Neural progenitor cell (in vitro differentiated cells): Measurements from ENCODE around the gene ABCC3. TPM values are rescaled to one million over a fixed set of nuclear protein-coding genes. Genes with fewer than 3 reads are reported as not detected.

ENCODE experiments used
- DNase-seq: peaks from one replicate; pipeline ENCODE4 v3.0.0-alpha.2; 2016; ENCODE audit warnings: low spot score
- H2AFZ ChIP-seq: fragments of 200-600 bp; sonication (generic); replicated peaks from 2 replicates; pipeline ENCODE4 v1.6.1; 2016; ENCODE audit warnings: antibody characterized with exemption
- H3F3A ChIP-seq: fragments of 200-600 bp; sonication (generic); 2 replicates; pipeline ENCODE4 v1.6.1; 2016; ENCODE audit warnings: antibody characterized with exemption, low read depth
- H3K27ac ChIP-seq: fragments of 200-600 bp; sonication (generic); 2 replicates; pipeline ENCODE4 v1.5.1; 2016; ENCODE audit warnings: mild to moderate bottlenecking
- H3K27me3 ChIP-seq: fragments of 200-600 bp; sonication (generic); 2 replicates; pipeline ENCODE4 v1.6.1; 2016; ENCODE audit warnings: mild to moderate bottlenecking, moderate library complexity
- H3K36me3 ChIP-seq: fragments of 200-600 bp; sonication (generic); 2 replicates; pipeline ENCODE4 v1.5.1; 2016
- H3K4me1 ChIP-seq: fragments of 200-600 bp; sonication (generic); 2 replicates; pipeline ENCODE4 v1.6.1; 2016; ENCODE audit warnings: mixed run types
- H3K4me2 ChIP-seq: fragments of 200-600 bp; sonication (generic); 2 replicates; pipeline ENCODE4 v1.6.1; 2016
- H3K4me3 ChIP-seq: fragments of 200-600 bp; sonication (generic); 2 replicates; pipeline ENCODE4 v1.5.1; 2016
- H3K79me2 ChIP-seq: fragments of 200-600 bp; sonication (generic); 2 replicates; pipeline ENCODE4 v1.6.1; 2016; ENCODE audit warnings: low read depth
- H3K9ac ChIP-seq: fragments of 200-600 bp; sonication (generic); 2 replicates; pipeline ENCODE4 v1.6.1; 2016
- H3K9me3 ChIP-seq: fragments of 200-600 bp; sonication (generic); 2 replicates; pipeline ENCODE4 v1.5.1; 2016; ENCODE audit warnings: low read depth
- H4K20me1 ChIP-seq: fragments of 200-600 bp; sonication (generic); 2 replicates; pipeline ENCODE4 v1.6.1; 2016; ENCODE audit warnings: low read depth
- H3K27ac Mint-ChIP-seq: 3 replicates; pipeline ENCODE4 v1.8.0; 2021; ENCODE audit warnings: mixed read lengths
- H3K27me3 Mint-ChIP-seq: 2 replicates; pipeline ENCODE4 v1.8.0; 2022; ENCODE audit warnings: low read depth, mild to moderate bottlenecking, inconsistent platforms, moderate library complexity, mixed read lengths; ENCODE audit not compliant: insufficient read depth
- H3K36me3 Mint-ChIP-seq: 3 replicates; pipeline ENCODE4 v1.8.0; 2021; ENCODE audit warnings: mixed read lengths
- H3K4me1 Mint-ChIP-seq: 3 replicates; pipeline ENCODE4 v1.8.0; 2021; ENCODE audit warnings: mixed read lengths
- H3K4me3 Mint-ChIP-seq: 3 replicates; pipeline ENCODE4 v1.8.0; 2021; ENCODE audit warnings: mild to moderate bottlenecking, moderate library complexity, mixed read lengths
- H3K9me3 Mint-ChIP-seq: 3 replicates; pipeline ENCODE4 v1.8.0; 2020; ENCODE audit warnings: mixed read lengths
- EZH2 ChIP-seq: fragments of 200-600 bp; sonication (generic); IDR thresholded peaks from 2 replicates; pipeline ENCODE4 v1.6.1; 2017; ENCODE audit warnings: antibody characterized with exemption, mild to moderate bottlenecking, moderate library complexity
- EZH2phosphoT487 ChIP-seq: fragments of 200-600 bp; sonication (generic); IDR thresholded peaks from 2 replicates; pipeline ENCODE4 v1.6.1; 2017; ENCODE audit warnings: antibody characterized with exemption
- total RNA-seq: library from RNA; depleted of rRNA; stranded (reverse); fragments of >200 nt; gene quantifications from 2 replicates; pipeline ENCODE4 v1.2.3, GENCODE V29; 2015; ENCODE audit warnings: low replicate concordance
- TF ChIP-seq, protein P1 (sequence below): fragments of 200-600 bp; sonication (generic); IDR thresholded peaks from 2 replicates; pipeline ENCODE4 v1.5.1; 2017; ENCODE audit warnings: antibody characterized with exemption, mild to moderate bottlenecking

Gene ABCC3
- total RNA-seq, 1 donor from 2014 or later, result not detected

GRCh38 chr17:50627036-50627781 is 7.5 kb upstream of the ABCC3 start:
- H3K36me3 ChIP-seq, result no peaks in the 10 kb centered on the region
- TF ChIP-seq EZH2 (no peak), EZH2phosphoT487 (no peak)
- TF ChIP-seq, protein P1, sequence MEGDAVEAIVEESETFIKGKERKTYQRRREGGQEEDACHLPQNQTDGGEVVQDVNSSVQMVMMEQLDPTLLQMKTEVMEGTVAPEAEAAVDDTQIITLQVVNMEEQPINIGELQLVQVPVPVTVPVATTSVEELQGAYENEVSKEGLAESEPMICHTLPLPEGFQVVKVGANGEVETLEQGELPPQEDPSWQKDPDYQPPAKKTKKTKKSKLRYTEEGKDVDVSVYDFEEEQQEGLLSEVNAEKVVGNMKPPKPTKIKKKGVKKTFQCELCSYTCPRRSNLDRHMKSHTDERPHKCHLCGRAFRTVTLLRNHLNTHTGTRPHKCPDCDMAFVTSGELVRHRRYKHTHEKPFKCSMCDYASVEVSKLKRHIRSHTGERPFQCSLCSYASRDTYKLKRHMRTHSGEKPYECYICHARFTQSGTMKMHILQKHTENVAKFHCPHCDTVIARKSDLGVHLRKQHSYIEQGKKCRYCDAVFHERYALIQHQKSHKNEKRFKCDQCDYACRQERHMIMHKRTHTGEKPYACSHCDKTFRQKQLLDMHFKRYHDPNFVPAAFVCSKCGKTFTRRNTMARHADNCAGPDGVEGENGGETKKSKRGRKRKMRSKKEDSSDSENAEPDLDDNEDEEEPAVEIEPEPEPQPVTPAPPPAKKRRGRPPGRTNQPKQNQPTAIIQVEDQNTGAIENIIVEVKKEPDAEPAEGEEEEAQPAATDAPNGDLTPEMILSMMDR, result no peak
- H4K20me1 ChIP-seq, result peaks cover 8% of the 10 kb centered on the region
- no peaks in the 10 kb centered on the region for H3K79me2 ChIP-seq
- no peak overlapping the region for H3K4me3 ChIP-seq
- no peak overlapping the region for H2AFZ ChIP-seq
- DNase-seq, result no peak
- Mint-ChIP-seq H3K27ac (no peak overlapping the region), H3K4me3 (peak overlapping the region; percentile 64), H3K36me3 (no peaks in the 10 kb centered on the region), H3K9me3 (no peaks in the 10 kb centered on the region), H3K4me1 (peaks cover 61% of the 10 kb centered on the region), H3K27me3 (peaks cover 15% of the 10 kb centered on the region)
- H3K4me2 ChIP-seq, result peak overlapping the region; percentile 62
- H3K9ac ChIP-seq, result no peak overlapping the region
- peaks cover 39% of the 10 kb centered on the region for H3F3A ChIP-seq
- H3K27me3 ChIP-seq, result peaks cover 27% of the 10 kb centered on the region
- H3K4me1 ChIP-seq, result peaks cover 52% of the 10 kb centered on the region
- H3K9me3 ChIP-seq, result no peaks in the 10 kb centered on the region
- no peak overlapping the region for H3K27ac ChIP-seq

DNA sequence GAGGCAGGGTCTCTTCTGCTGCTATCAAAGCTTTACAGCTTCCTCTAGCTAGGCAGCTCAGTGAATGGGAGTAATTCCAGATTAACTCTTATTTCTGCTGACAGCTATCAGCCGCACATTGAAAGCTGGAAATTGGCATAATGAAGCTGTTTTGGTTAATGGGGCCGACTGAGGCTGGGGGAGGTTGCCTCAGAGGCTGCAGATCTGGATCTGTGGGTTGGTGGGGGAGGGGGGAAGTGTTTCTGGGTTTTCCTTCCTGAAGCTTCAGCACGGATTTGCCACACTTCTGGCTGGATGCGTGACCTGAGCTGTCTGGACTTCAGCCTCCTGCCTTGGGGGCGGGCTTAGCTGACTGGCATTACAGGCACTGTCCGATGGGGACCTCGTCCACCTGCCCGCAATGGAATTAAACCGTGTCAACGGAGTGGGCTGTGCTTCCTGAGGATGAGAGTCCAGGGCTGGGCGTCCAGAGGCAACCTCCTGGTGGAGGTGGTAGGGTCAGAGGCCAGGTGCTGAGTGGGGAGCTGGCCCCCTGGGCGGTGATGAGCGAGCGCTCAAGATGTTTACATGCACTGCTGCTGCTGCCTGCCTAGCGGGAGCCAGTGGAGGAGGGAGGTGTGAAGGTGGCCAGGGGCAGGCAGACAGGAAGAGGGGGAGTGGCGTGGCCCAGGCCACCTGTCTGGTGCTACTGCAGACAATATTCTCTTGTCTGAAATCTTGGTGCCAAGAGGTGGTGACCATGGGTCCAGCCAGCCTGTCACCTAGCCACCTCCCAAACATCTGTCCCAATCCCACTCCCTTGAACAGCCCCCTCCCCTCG is 6.7 kb upstream of the ABCC3 start:
- H3K79me2 ChIP-seq, result no peaks in the 10 kb centered on the region
- H3K27ac ChIP-seq, result no peak overlapping the region
- peaks cover 34% of the 10 kb centered on the region for H3K27me3 ChIP-seq
- peak overlapping the region; percentile 62 for H3K4me2 ChIP-seq
- no peak overlapping the region for H3K27ac Mint-ChIP-seq
- peaks cover 23% of the 10 kb centered on the region for H3K27me3 Mint-ChIP-seq
- H3K4me3 ChIP-seq, result peak overlapping the region; percentile 17
- H3K4me1 Mint-ChIP-seq, result peaks cover 56% of the 10 kb centered on the region
- H3K9me3 ChIP-seq, result no peaks in the 10 kb centered on the region
- H4K20me1 ChIP-seq, result peaks cover 8% of the 10 kb centered on the region
- no peak for TF ChIP-seq EZH2
- no peak for TF ChIP-seq EZH2phosphoT487
- TF ChIP-seq, protein P1, result no peak
- DNase-seq, result peak; percentile 66
- H3K9ac ChIP-seq, result no peak overlapping the region
- H3K9me3 Mint-ChIP-seq, result no peaks in the 10 kb centered on the region
- peaks cover 31% of the 10 kb centered on the region for H3F3A ChIP-seq
- peaks cover 44% of the 10 kb centered on the region for H3K4me1 ChIP-seq
- H3K4me3 Mint-ChIP-seq, result peak overlapping the region; percentile 72
- no peaks in the 10 kb centered on the region for H3K36me3 ChIP-seq
- H3K36me3 Mint-ChIP-seq, result no peaks in the 10 kb centered on the region
- no peak overlapping the region for H2AFZ ChIP-seq

- Mint-ChIP-seq H3K9me3 (no peaks in the 10 kb centered on the region), H3K4me1 (peaks cover 48% of the 10 kb centered on the region), H3K4me3 (no peak overlapping the region), H3K27ac (no peak overlapping the region), H3K36me3 (no peaks in the 10 kb centered on the region), H3K27me3 (peaks cover 35% of the 10 kb centered on the region)
- H3K36me3 ChIP-seq, result no peaks in the 10 kb centered on the region
- H3K4me1 ChIP-seq, result peaks cover 32% of the 10 kb centered on the region
- H3K79me2 ChIP-seq, result no peaks in the 10 kb centered on the region
- H3K9ac ChIP-seq, result no peak overlapping the region
- H3K4me2 ChIP-seq, result no peak overlapping the region
- no peaks in the 10 kb centered on the region for H3K9me3 ChIP-seq
- no peak overlapping the region for H3K4me3 ChIP-seq
- peaks cover 53% of the 10 kb centered on the region for H3K27me3 ChIP-seq
- no peak overlapping the region for H2AFZ ChIP-seq
- H4K20me1 ChIP-seq, result no peaks in the 10 kb centered on the region
- TF ChIP-seq EZH2phosphoT487 (no peak), EZH2 (no peak)
- TF ChIP-seq, protein P1, result no peak
- H3K27ac ChIP-seq, result no peak overlapping the region
- peaks cover 20% of the 10 kb centered on the region for H3F3A ChIP-seq
- DNase-seq, result no peak
Observed at GRCh38 chr17:50629902-50630301, 4.8 kb upstream of the ABCC3 start.
